Chondrocyte (in vitro differentiated cells): ENCODE results near the gene SOHLH1. TPM values are rescaled to one million over a fixed set of nuclear protein-coding genes. Genes with fewer than 3 reads are reported as not detected.

Source experiments
- DNase-seq: peaks from one replicate; pipeline ENCODE4 v3.0.0; 2021; ENCODE audit warnings: mixed read lengths, low spot score
- H3K27ac Mint-ChIP-seq: one replicate; pipeline ENCODE4 v1.8.0; 2021; ENCODE audit warnings: mild to moderate bottlenecking, moderate library complexity, mixed read lengths; ENCODE audit not compliant: unreplicated experiment
- H3K27me3 Mint-ChIP-seq: 2 replicates; pipeline ENCODE4 v1.8.0; 2021; ENCODE audit warnings: low read depth, mixed read lengths
- H3K36me3 Mint-ChIP-seq: 2 replicates; pipeline ENCODE4 v1.8.0; 2021; ENCODE audit warnings: low read depth, mixed read lengths
- H3K4me1 Mint-ChIP-seq: 2 replicates; pipeline ENCODE4 v1.8.0; 2021; ENCODE audit warnings: low read depth, mild to moderate bottlenecking, mixed read lengths
- H3K4me3 Mint-ChIP-seq: one replicate; pipeline ENCODE4 v1.8.0; 2021; ENCODE audit warnings: mild to moderate bottlenecking, moderate library complexity, mixed read lengths; ENCODE audit not compliant: unreplicated experiment
- H3K9me3 Mint-ChIP-seq: 2 replicates; pipeline ENCODE4 v1.8.0; 2021; ENCODE audit warnings: low read depth, mixed read lengths
- total RNA-seq: library from RNA; stranded (reverse); gene quantifications from 3 replicates; pipeline ENCODE4 v1.2.1, GENCODE V29; 2021
- TF ChIP-seq, protein P1 (sequence below): fragments of 200-600 bp; sonication (generic); IDR thresholded peaks from 2 replicates; pipeline ENCODE4 v1.5.0; 2021; ENCODE audit warnings: antibody characterized with exemption, mild to moderate bottlenecking, moderate library complexity

Gene SOHLH1
- total RNA-seq, 1 donor from 2014 or later: not detected

DNA sequence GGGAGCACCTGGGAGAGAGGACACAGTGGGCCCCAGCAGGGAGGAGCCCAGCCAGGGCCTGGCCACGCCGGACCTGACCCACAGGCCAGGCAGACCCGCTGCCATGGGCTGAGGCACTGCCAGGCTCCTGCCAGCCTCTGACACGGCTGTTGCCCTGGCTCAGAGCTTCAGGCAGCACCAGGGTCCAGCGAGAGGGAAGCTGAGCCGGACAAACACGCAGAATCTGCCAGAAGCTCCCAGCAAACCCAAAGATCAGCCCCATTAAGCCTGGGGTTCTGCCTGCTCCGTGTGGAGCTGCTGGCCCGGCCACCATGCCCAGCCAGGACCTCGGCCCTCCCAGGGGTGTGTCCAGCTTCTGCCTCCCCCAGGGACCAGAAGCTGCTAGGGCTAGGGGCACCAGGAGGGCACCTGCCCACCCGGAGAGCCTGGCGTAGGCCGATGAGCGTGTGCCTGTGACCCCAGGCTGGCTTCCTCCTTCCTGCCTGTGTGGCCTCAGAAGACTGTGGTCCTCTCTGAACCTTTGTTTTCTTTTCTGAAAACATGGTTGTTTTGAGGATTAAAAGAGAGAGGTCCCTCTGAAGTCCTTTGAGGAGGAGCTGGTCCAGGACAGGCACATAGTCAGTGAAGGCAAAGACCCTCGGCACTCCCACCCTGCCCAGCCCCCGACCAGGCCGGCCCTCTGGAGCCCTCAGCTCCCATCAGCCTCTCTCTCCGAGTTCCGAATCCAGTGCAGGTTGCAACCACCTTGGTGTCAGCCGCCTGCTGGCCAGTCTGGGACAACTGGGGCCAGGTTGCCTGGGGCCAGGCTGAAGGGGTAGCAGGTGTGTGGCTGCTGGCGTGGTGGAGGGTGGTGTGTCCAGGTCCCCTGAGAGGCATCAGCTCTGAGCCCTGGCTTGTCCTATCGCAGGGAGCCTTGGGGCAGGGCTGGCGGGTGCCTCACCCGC, 42.3 kb upstream of the SOHLH1 start:
- no peaks in the 10 kb centered on the region for H3K9me3 Mint-ChIP-seq
- H3K27me3 Mint-ChIP-seq: peaks cover 8% of the 10 kb centered on the region
- no peaks in the 10 kb centered on the region for H3K4me1 Mint-ChIP-seq
- H3K4me3 Mint-ChIP-seq: no peak overlapping the region
- peaks cover 1% of the 10 kb centered on the region for H3K36me3 Mint-ChIP-seq
- no peak overlapping the region for H3K27ac Mint-ChIP-seq
- TF ChIP-seq, protein P1, sequence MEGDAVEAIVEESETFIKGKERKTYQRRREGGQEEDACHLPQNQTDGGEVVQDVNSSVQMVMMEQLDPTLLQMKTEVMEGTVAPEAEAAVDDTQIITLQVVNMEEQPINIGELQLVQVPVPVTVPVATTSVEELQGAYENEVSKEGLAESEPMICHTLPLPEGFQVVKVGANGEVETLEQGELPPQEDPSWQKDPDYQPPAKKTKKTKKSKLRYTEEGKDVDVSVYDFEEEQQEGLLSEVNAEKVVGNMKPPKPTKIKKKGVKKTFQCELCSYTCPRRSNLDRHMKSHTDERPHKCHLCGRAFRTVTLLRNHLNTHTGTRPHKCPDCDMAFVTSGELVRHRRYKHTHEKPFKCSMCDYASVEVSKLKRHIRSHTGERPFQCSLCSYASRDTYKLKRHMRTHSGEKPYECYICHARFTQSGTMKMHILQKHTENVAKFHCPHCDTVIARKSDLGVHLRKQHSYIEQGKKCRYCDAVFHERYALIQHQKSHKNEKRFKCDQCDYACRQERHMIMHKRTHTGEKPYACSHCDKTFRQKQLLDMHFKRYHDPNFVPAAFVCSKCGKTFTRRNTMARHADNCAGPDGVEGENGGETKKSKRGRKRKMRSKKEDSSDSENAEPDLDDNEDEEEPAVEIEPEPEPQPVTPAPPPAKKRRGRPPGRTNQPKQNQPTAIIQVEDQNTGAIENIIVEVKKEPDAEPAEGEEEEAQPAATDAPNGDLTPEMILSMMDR: no peak
- no peak for DNase-seq

GRCh38 chr9:135739271-135740220, 40.3 kb upstream of the SOHLH1 start:
- DNase-seq: no peak
- no peak overlapping the region for H3K4me3 Mint-ChIP-seq
- H3K9me3 Mint-ChIP-seq: no peaks in the 10 kb centered on the region
- H3K27ac Mint-ChIP-seq: no peak overlapping the region
- TF ChIP-seq, protein P1: no peak
- H3K27me3 Mint-ChIP-seq: peaks cover 8% of the 10 kb centered on the region
- H3K4me1 Mint-ChIP-seq: no peaks in the 10 kb centered on the region
- peaks cover 1% of the 10 kb centered on the region for H3K36me3 Mint-ChIP-seq

GRCh38 chr9:135737840-135738521, 38.7 kb upstream of the SOHLH1 start:
- TF ChIP-seq, protein P1: no peak
- no peak for DNase-seq
- Mint-ChIP-seq H3K4me3 (no peak overlapping the region), H3K36me3 (peaks cover 1% of the 10 kb centered on the region), H3K9me3 (no peaks in the 10 kb centered on the region), H3K4me1 (no peaks in the 10 kb centered on the region), H3K27ac (no peak overlapping the region), H3K27me3 (peaks cover 11% of the 10 kb centered on the region)

- DNase-seq: no peak
- TF ChIP-seq, protein P1: no peak
- Mint-ChIP-seq H3K27ac (no peak overlapping the region), H3K4me1 (no peaks in the 10 kb centered on the region), H3K4me3 (no peak overlapping the region), H3K27me3 (peaks cover 9% of the 10 kb centered on the region), H3K9me3 (peaks cover 6% of the 10 kb centered on the region), H3K36me3 (no peaks in the 10 kb centered on the region)
Observed at GRCh38 chr9:135736979-135737839, 37.9 kb upstream of the SOHLH1 start.
